ENCODE measurements around the gene LINGO1.

- TF ChIP-seq CTCF (IDR thresholded peaks at IDR 0.05) (no peak), POLR2A (IDR thresholded peaks at IDR 0.05) (no peak)
Observed at GRCh38 chr15:77656294-77656693, 23.6 kb upstream of the LINGO1 start.
